Peyer's patch (tissue), 4 donors: ENCODE results near the gene SLC16A11.

Experiments used
- POLR2A ChIP-seq, 2 donors: fragments of 450-650 bp; IDR thresholded peaks; one replicate each; pipeline ENCODE4 v1.5.1; 2017; ENCODE audit warnings: antibody characterized with exemption in 2 of 2, mild to moderate bottlenecking in 2 of 2, moderate library complexity in 2 of 2
- TF ChIP-seq, protein P1 (sequence below), 6 experiments: fragments of 450-650 bp in 4 of 6; fragments of 200-600 bp in 2 of 6; sonication (generic) in 1 of 6; IDR thresholded peaks; one replicate each; pipeline ENCODE4 v1.5.1; 2017 to 2019; ENCODE audit warnings: antibody characterized with exemption in 6 of 6, mild to moderate bottlenecking in 3 of 6, moderate library complexity in 1 of 6

DNA sequence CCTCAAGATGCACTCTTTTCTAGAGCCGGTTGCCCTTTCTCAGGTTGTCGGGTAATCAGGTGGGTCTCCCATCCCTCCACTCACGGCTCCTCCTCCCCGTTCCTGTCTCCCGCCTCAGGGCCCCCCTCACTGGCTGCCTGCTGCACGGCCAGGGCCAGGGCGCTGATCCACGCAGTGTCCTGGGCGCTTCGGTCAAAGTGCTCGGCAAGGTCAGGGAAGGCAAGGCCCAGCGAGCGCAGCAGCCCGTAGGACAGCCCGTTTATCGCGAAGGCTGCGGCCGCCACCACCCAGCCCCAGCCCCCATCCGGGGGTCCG is 753 bp downstream of the SLC16A11 start:
- TF ChIP-seq, protein P1, sequence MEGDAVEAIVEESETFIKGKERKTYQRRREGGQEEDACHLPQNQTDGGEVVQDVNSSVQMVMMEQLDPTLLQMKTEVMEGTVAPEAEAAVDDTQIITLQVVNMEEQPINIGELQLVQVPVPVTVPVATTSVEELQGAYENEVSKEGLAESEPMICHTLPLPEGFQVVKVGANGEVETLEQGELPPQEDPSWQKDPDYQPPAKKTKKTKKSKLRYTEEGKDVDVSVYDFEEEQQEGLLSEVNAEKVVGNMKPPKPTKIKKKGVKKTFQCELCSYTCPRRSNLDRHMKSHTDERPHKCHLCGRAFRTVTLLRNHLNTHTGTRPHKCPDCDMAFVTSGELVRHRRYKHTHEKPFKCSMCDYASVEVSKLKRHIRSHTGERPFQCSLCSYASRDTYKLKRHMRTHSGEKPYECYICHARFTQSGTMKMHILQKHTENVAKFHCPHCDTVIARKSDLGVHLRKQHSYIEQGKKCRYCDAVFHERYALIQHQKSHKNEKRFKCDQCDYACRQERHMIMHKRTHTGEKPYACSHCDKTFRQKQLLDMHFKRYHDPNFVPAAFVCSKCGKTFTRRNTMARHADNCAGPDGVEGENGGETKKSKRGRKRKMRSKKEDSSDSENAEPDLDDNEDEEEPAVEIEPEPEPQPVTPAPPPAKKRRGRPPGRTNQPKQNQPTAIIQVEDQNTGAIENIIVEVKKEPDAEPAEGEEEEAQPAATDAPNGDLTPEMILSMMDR (IDR thresholded peaks at IDR 0.05), result no peak
- no peak for TF ChIP-seq POLR2A (IDR thresholded peaks at IDR 0.05)
